ENCODE measurements around the gene MRRF. TPM values are rescaled to one million over a fixed set of nuclear protein-coding genes. Genes with fewer than 3 reads are reported as not detected.

The MRRF gene
- total and polyA plus RNA-seq, 2 donors (not counting 3 experiments of a cell fraction or from before 2014, with no cell fraction given): 27.2 to 36.4 TPM

DNA sequence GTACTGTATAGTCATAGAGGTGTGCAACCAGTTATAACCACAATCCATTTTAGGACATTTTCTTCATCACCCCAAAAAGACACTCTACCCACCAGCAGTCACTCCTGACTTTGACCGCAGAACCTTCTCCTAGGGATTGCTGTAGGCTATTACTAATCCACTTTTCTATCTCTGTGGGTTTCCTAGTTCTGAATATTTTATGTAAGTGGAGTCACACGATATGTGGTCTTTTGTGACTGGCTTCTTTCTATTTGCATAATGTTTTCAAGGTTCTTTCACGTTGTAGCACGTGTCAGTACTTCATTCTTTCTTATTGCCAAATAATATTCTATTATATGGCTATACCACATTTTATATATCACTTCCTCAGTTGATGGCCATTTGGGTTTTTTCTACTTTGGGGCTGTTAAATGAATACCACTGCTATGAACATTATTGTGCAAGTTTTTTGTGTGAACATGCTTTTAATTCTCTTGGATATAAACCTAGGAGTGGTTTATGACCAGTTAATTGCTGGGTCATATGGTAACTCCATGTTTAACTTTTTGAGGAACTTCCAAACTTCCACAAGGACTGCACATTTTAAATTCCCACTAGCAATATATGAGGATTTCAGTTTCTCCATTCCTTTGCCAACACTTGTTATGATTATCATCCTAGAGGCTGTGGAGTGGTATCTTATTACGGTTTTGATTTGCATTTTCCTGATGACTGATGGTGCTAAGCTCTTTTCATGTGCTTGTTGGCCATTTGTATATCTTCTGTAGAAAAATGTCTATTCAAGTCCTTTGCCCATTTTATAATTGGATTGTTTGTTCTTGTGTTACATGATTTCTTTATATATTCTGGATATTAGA, 37.8 kb downstream of the MRRF start:
- ChIA-PET CTCF (interaction anchor here (1.9 kb wide), 1 partner anchor 38 kb away, joined by 7 read pairs; the partner anchor contains the start of genes MRRF and RBM18), POLR2A (interaction anchor here (1.7 kb wide), 1 partner anchor 38 kb away, joined by 7 read pairs; the partner anchor contains the start of genes MRRF and RBM18)
- H3K27ac ChIP-seq (ENCODE audit: insufficient read depth, low read depth, low read length): no peak overlapping the region
- intact Hi-C loops (cut with micrococcal nuclease): no loop called here
- no peak overlapping the region for H3K4me2 ChIP-seq (ENCODE audit: insufficient read depth, low read length)
- no peak for TF ChIP-seq GATA2 (IDR thresholded peaks at IDR 0.05; ENCODE audit: insufficient read depth, insufficient read length, low read depth, low read length)
- no peak for TF ChIP-seq EZH2 (IDR thresholded peaks at IDR 0.05; ENCODE audit: borderline replicate concordance, low read depth, low read length, severe bottlenecking)
- TF ChIP-seq POLR2AphosphoS5 (IDR thresholded peaks at IDR 0.05; ENCODE audit: insufficient read depth, low read depth, low read length): no peak
- TF ChIP-seq MYC (IDR thresholded peaks at IDR 0.05; ENCODE audit: low read depth, low read length): no peak
- no peak for TF ChIP-seq FOS (IDR thresholded peaks at IDR 0.05; ENCODE audit: borderline replicate concordance, insufficient read depth, low read length)
- TF ChIP-seq, protein P1, sequence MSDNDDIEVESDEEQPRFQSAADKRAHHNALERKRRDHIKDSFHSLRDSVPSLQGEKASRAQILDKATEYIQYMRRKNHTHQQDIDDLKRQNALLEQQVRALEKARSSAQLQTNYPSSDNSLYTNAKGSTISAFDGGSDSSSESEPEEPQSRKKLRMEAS (IDR thresholded peaks at IDR 0.05; ENCODE audit: insufficient read depth, insufficient read length): no peak
- TF ChIP-seq JUN (IDR thresholded peaks at IDR 0.05; ENCODE audit: borderline replicate concordance, insufficient read depth, insufficient read length, low read depth): no peak
- TF ChIP-seq, protein P2, sequence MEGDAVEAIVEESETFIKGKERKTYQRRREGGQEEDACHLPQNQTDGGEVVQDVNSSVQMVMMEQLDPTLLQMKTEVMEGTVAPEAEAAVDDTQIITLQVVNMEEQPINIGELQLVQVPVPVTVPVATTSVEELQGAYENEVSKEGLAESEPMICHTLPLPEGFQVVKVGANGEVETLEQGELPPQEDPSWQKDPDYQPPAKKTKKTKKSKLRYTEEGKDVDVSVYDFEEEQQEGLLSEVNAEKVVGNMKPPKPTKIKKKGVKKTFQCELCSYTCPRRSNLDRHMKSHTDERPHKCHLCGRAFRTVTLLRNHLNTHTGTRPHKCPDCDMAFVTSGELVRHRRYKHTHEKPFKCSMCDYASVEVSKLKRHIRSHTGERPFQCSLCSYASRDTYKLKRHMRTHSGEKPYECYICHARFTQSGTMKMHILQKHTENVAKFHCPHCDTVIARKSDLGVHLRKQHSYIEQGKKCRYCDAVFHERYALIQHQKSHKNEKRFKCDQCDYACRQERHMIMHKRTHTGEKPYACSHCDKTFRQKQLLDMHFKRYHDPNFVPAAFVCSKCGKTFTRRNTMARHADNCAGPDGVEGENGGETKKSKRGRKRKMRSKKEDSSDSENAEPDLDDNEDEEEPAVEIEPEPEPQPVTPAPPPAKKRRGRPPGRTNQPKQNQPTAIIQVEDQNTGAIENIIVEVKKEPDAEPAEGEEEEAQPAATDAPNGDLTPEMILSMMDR (IDR thresholded peaks at IDR 0.05; ENCODE audit: extremely low read depth in 1 of 2, insufficient read depth in 1 of 2, low read depth in 1 of 2, low read length in 2 of 2): no peak
- no peak for TF ChIP-seq POLR2A (IDR thresholded peaks at IDR 0.05; ENCODE audit: low read depth, low read length)
- no TSS peak for BruUV-seq (replicated peaks)
- no peak overlapping the region for H3K9ac ChIP-seq (replicated peaks; ENCODE audit: extremely low read depth, insufficient read depth, low read length)
- H3K4me3 ChIP-seq (replicated peaks in 1 of 3; ENCODE audit: insufficient read depth in 1 of 3, low read depth in 1 of 3, low read length in 3 of 3): no peak overlapping the region
- H2AFZ ChIP-seq (ENCODE audit: low read depth, low read length): no peak overlapping the region
- DNase-seq (ENCODE audit: low read depth, low spot score) (no peak), FAIRE-seq (no peak)
- no peaks in the 10 kb centered on the region for H3K9me3 ChIP-seq (replicated peaks; ENCODE audit: control insufficient read depth, insufficient read depth, low read length)
- peaks cover 0 to 3% of the 10 kb centered on the region in 2 experiments for H3K36me3 ChIP-seq (ENCODE audit: control insufficient read depth in 2 of 2, extremely low read depth in 1 of 2, insufficient read depth in 2 of 2, low read length in 2 of 2)
- no peaks in the 10 kb centered on the region for H3K79me2 ChIP-seq (ENCODE audit: control insufficient read depth, insufficient read depth, low read length)
- no peaks in the 10 kb centered on the region for H3K27me3 ChIP-seq (ENCODE audit: control insufficient read depth in 2 of 2, insufficient read depth in 2 of 2, low read length in 2 of 2)
- no peaks in the 10 kb centered on the region for H3K9me1 ChIP-seq (replicated peaks; ENCODE audit: control insufficient read depth, extremely low read depth, insufficient read depth, low read length)
- dilution Hi-C loops (cut with MboI; ENCODE audit: extremely low pct_ligation_motif_present, low sequenced_read_pairs): no loop called here
- peaks cover 45% of the 10 kb centered on the region for H3K4me1 ChIP-seq (ENCODE audit: control insufficient read depth, extremely low read depth, insufficient read depth, low read length)
- H4K20me1 ChIP-seq (replicated peaks; ENCODE audit: control insufficient read depth, extremely low read depth, insufficient read depth, low read length): no peaks in the 10 kb centered on the region

Measured in endothelial cell of umbilical vein (primary cell).